Esophagus squamous epithelium (tissue), 5 donors: ENCODE data around the gene PLP2. TPM values are rescaled to one million over a fixed set of nuclear protein-coding genes. Genes with fewer than 3 reads are reported as not detected.

Experiments used
- DNase-seq: peaks from one replicate; lab custom pipeline; 2025; lab: John Stamatoyannopoulos, UW
- H3K27ac ChIP-seq, 4 donors: fragments of 200-600 bp; sonication (generic); one replicate each; pipeline ENCODE4 v1.5.1; 2016 to 2019; ENCODE audit warnings: mild to moderate bottlenecking in 1 of 4
- H3K27me3 ChIP-seq, 4 donors: fragments of 200-600 bp; sonication (generic); 1 replicate in 3 of 4; 2 replicates in 1 of 4; pipeline versions ENCODE4 v1.5.1 to v1.6.0; 2017 to 2021; ENCODE audit warnings: antibody characterized with exemption in 1 of 4
- H3K36me3 ChIP-seq, 3 donors: fragments of 200-600 bp; sonication (generic); one replicate each; pipeline ENCODE4 v1.5.1; 2016 to 2019
- H3K4me1 ChIP-seq, 3 donors: fragments of 200-600 bp; sonication (generic); one replicate each; pipeline ENCODE4 v1.5.1; 2017 to 2019
- H3K4me3 ChIP-seq, 4 donors: fragments of 200-600 bp; sonication (generic); 1 replicate in 3 of 4; 2 replicates in 1 of 4; pipeline ENCODE4 v1.5.1; 2016 to 2019; ENCODE audit warnings: mild to moderate bottlenecking in 2 of 4, moderate library complexity in 1 of 4
- H3K9me3 ChIP-seq, 3 donors: fragments of 200-600 bp; sonication (generic); one replicate each; pipeline ENCODE4 v1.5.1; 2016 to 2019
- CTCF ChIP-seq, 6 experiments: fragments of 450-650 bp in 4 of 6; fragments of 200-600 bp in 2 of 6; sonication (generic) in 2 of 6; IDR thresholded peaks; one replicate each; pipeline ENCODE4 v1.5.1; 2016 to 2019; ENCODE audit warnings: antibody characterized with exemption in 6 of 6, mild to moderate bottlenecking in 4 of 6, moderate library complexity in 4 of 6
- POLR2A ChIP-seq, 4 donors: fragments of 450-650 bp; IDR thresholded peaks; one replicate each; pipeline ENCODE4 v1.6.1; 2017; ENCODE audit warnings: antibody characterized with exemption in 4 of 4, mild to moderate bottlenecking in 4 of 4, moderate library complexity in 3 of 4
- WGBS, 2 donors: methylation state at CpG; one replicate each; pipeline ENCODE4 v1.1.5; 2018; 5-methylcytosine and 5-hydroxymethylcytosine counted together
- intact Hi-C: fragments of 100-400 bp; cut with DNase I; formaldehyde crosslinking; loops from one replicate; pipeline ENCODE4 v1.15.0; 2022
- total RNA-seq, 4 donors: library from RNA; depleted of rRNA; stranded (reverse); fragments of >200 nt; gene quantifications; one replicate each; pipeline ENCODE4 v1.1.0, GENCODE V29; 2016
- donor health status: DM: yes; HTN: yes; CAD: no.

The PLP2 gene
- total RNA-seq, 4 donors from 2014 or later, result 134 to 187 (median 152) TPM

GRCh38 chrX:49164589-49165360 is 6.9 kb upstream of the PLP2 start:
- Histone ChIP-seq H3K27ac (peak overlapping the region; percentile 89 to 97 (median 93)), H3K4me1 (peaks cover 0 to 50% (median 14%) of the 10 kb centered on the region in 3 donors), H3K9me3 (no peaks in the 10 kb centered on the region), H3K4me3 (no peak overlapping the region), H3K36me3 (no peaks in the 10 kb centered on the region), H3K27me3 (no peaks in the 10 kb centered on the region)
- 75 to 88% methylated on average over 3 to 6 of the region's 31 CpGs for WGBS, 2 donors
- TF ChIP-seq POLR2A (IDR thresholded peaks at IDR 0.05), result no peak
- TF ChIP-seq CTCF (IDR thresholded peaks at IDR 0.05), result no peak
- intact Hi-C loops, result no loop called here
- no peak for DNase-seq

GRCh38 chrX:49165901-49166881 is 5.5 kb upstream of the PLP2 start:
- 5 to 52% methylated on average over 4 to 36 of the region's 61 CpGs for WGBS, 2 donors
- no peaks in the 10 kb centered on the region for H3K9me3 ChIP-seq
- no peaks in the 10 kb centered on the region for H3K27me3 ChIP-seq
- DNase-seq, result peak; percentile 37
- intact Hi-C loops, result no loop called here
- peak overlapping the region; percentile 39 to 67 (median 49) for H3K4me3 ChIP-seq
- H3K4me1 ChIP-seq, result peaks cover 0 to 53% (median 14%) of the 10 kb centered on the region in 3 donors
- TF ChIP-seq CTCF (IDR thresholded peaks at IDR 0.05) (peak in 5 of 6 experiments; percentile 14 to 43 (median 18)), POLR2A (IDR thresholded peaks at IDR 0.05) (peak in 1 of 4 donors; percentile 64)
- peak overlapping the region; percentile 89 to 95 (median 90) for H3K27ac ChIP-seq
- no peaks in the 10 kb centered on the region for H3K36me3 ChIP-seq

GRCh38 chrX:49166914-49167739 is 4.6 kb upstream of the PLP2 start:
- intact Hi-C loops, result no loop called here
- H3K4me1 ChIP-seq, result peaks cover 0 to 57% (median 14%) of the 10 kb centered on the region in 3 donors
- WGBS, 2 donors, result 0 to 44% methylated on average over 5 to 23 of the region's 35 CpGs
- no peaks in the 10 kb centered on the region for H3K9me3 ChIP-seq
- no peaks in the 10 kb centered on the region for H3K36me3 ChIP-seq
- H3K27ac ChIP-seq, result peak overlapping the region; percentile 89 to 95 (median 90)
- no peak for TF ChIP-seq CTCF (IDR thresholded peaks at IDR 0.05)
- TF ChIP-seq POLR2A (IDR thresholded peaks at IDR 0.05), result peak in 2 of 4 donors; percentile 65 to 68
- no peaks in the 10 kb centered on the region for H3K27me3 ChIP-seq
- H3K4me3 ChIP-seq, result peak overlapping the region; percentile 39 to 67 (median 49)
- no peak for DNase-seq

GRCh38 chrX:49167740-49168108 is 4.0 kb upstream of the PLP2 start:
- H3K4me3 ChIP-seq, result peak overlapping the region; percentile 39 to 67 (median 49)
- H3K9me3 ChIP-seq, result no peaks in the 10 kb centered on the region
- H3K36me3 ChIP-seq, result no peaks in the 10 kb centered on the region
- H3K27me3 ChIP-seq, result no peaks in the 10 kb centered on the region
- DNase-seq, result no peak
- H3K27ac ChIP-seq, result peak overlapping the region; percentile 89 to 95 (median 90)
- 29 to 36% methylated on average over 3 of the region's 3 CpGs for WGBS, 2 donors
- intact Hi-C loops, result no loop called here
- H3K4me1 ChIP-seq, result peaks cover 0 to 58% (median 14%) of the 10 kb centered on the region in 3 donors
- TF ChIP-seq CTCF (IDR thresholded peaks at IDR 0.05), result no peak
- TF ChIP-seq POLR2A (IDR thresholded peaks at IDR 0.05), result no peak
